ENCODE data around the gene ECT2L. TPM values are rescaled to one million over a fixed set of nuclear protein-coding genes. Genes with fewer than 3 reads are reported as not detected.

ECT2L gene
- total RNA-seq, 4 donors from 2014 or later = 0.44 to 0.51 TPM; not detected in 2

DNA sequence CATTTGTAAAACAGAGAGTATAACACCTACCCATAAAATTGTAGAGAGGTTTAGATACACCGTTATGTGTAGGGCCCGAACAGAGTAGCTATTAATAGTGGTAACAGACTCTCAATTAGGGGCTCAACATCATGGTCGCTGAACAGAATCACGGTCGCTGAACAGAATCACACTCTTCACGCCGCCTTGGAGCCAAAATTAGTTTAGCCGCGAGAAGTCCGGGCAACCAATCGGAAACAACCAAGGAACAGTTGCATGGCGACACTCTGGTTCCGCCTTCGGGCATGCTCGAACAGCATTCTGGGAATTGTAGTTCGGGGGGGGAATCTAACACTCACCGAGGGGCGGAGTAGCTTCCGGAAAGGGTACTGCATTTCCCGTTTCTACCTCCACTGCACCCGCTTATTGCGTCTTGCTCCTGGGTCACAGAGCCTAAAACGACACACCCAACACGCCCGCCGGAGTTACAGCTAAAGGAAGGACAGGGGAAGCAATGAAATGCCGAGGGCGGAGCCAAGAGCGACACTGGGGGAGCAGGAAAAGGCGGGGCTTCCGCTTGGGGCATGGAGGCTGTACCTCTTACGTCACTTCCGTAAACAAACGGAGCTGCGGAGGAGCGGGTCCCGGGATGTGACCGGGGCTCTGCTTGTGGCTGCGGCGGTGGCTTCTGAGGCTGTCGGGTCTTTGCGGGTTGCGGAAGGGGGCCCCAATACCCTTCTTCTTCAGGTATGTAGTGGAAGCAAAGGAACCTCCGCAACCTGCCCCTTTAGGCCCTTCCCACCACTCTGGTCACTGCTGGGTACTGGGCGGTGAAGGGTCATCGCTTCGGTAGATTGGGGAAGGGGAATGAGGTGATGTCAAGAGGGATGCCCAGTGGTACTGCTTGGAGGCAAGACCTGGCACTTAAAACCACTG is 22.5 kb upstream of the ECT2L start, which contains the start of gene CCDC28A:
Gene CCDC28A, plus strand, starts transcription at position 593 of the 915 bp plus-strand sequence. CDS start 2,352 bp downstream, outside the sequence.
- TF ChIP-seq, protein P1, sequence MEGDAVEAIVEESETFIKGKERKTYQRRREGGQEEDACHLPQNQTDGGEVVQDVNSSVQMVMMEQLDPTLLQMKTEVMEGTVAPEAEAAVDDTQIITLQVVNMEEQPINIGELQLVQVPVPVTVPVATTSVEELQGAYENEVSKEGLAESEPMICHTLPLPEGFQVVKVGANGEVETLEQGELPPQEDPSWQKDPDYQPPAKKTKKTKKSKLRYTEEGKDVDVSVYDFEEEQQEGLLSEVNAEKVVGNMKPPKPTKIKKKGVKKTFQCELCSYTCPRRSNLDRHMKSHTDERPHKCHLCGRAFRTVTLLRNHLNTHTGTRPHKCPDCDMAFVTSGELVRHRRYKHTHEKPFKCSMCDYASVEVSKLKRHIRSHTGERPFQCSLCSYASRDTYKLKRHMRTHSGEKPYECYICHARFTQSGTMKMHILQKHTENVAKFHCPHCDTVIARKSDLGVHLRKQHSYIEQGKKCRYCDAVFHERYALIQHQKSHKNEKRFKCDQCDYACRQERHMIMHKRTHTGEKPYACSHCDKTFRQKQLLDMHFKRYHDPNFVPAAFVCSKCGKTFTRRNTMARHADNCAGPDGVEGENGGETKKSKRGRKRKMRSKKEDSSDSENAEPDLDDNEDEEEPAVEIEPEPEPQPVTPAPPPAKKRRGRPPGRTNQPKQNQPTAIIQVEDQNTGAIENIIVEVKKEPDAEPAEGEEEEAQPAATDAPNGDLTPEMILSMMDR (IDR thresholded peaks at IDR 0.05; ENCODE audit: low read depth) = no peak

- TF ChIP-seq, protein P1 (IDR thresholded peaks at IDR 0.05; ENCODE audit: low read depth) = no peak
Measured at GRCh38 chr6:138774370-138774769, 21.5 kb upstream of the ECT2L start.

DNA sequence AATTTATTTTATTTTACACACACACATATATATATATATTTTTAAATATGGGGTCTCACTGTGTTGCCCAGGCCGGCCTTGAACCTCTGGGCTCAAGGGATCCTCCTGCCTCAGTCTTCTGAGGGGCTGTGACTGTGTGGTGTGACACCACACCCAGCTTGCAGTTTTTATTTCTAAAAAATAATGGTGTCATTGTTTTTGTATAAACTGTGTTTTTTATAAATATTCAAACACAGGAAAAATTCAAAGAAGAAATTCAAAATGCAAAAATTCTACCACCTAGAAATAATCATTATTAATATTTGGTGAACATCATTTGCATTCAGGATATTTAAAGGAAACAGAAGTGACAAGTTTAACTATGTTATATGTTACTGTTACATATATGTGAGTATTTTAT is 19.2 kb upstream of the ECT2L start:
- TF ChIP-seq, protein P1 (IDR thresholded peaks at IDR 0.05; ENCODE audit: low read depth) = no peak

DNA sequence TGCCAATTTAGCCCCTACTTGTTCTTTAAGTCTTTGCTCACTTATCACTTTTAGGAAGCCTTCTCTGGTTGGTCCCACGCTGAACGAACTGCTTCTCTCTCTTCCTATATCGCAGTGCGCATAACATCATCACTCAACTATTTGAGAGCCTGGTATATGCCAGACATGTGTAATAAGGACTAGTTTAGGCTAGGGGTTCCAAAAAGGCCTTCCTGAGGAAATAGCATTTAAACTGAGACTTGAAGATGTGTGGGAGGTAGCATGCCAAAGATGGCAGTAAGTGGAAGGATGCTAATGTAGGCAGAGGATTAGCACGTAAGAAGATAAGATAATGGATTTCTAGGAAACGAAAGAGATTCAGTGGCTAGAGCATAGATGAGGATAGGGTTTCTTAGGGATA is 17.6 kb upstream of the ECT2L start:
- TF ChIP-seq, protein P1 (IDR thresholded peaks at IDR 0.05; ENCODE audit: low read depth) = no peak

DNA sequence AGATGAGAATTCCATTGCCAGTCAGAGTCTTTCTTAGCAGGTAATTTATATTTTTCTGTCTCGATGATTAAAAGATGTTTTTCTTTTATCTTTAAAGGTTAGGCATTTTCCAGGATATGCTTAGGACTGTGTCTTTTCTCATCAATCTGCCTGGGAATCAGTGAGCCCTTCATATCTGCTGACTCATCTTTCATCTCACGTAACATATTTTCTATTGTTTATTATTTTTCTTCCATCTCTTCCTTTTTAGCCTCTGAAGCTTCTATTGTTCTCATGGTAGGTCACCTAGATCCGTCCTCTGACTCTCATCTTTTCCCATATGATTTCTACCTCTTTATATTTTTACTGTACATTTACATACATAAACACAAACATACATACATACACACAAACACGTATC is 13.6 kb upstream of the ECT2L start:
- TF ChIP-seq, protein P1 (IDR thresholded peaks at IDR 0.05; ENCODE audit: low read depth) = no peak

DNA sequence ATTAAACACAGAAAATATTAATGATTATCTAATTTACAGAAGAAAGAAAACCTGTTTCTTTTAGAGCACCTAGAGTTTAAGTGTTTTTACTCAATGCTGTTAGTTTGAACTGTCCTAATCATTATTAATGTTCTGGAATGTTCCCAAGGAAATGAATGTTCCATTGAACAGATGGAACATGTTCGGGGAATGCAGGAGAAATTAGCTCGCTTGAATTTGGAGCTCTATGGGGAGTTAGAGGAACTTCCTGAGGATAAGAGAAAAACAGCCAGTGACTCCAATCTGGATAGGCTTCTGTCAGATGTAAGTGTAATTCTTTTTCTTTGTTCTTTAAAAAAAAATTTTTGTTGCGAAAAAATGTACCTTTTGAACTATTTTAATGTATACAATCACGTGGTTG is 10.8 kb upstream of the ECT2L start:
- TF ChIP-seq, protein P1 (IDR thresholded peaks at IDR 0.05; ENCODE audit: low read depth) = no peak

DNA sequence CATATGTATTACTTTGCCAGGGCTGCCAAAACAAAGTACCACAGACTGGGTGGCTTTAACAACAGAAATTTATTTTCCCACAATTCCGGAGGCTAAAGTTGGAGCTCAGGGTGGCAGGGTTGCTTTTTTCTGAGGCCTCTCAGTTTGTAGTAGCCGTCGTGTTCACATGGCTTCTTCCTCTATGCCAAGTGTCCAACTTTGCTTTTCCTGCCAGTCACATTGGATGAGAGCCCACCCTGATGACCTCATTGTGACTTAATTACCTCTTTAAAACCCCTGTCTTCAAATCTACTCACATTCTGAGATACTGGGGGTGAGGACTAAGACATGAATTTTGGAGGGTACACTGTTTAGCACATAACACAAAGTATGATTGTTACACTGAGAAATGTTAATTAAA is 9.9 kb upstream of the ECT2L start:
- TF ChIP-seq, protein P1 (IDR thresholded peaks at IDR 0.05; ENCODE audit: low read depth) = no peak
